Hepatocyte (in vitro differentiated cells): ENCODE data around the gene CLDN6.

Experiments
- CTCF ChIP-seq: fragments of 200-600 bp; sonication (generic); IDR thresholded peaks from 2 replicates; pipeline ENCODE4 v1.5.1; 2016; ENCODE audit warnings: antibody characterized with exemption, mild to moderate bottlenecking; ENCODE audit not compliant: poor library complexity
- EZH2 ChIP-seq: fragments of 200-600 bp; sonication (generic); IDR thresholded peaks from 2 replicates; pipeline ENCODE4 v1.6.1; 2016; ENCODE audit warnings: antibody characterized with exemption, mild to moderate bottlenecking, borderline replicate concordance
- EZH2phosphoT487 ChIP-seq: fragments of 200-600 bp; sonication (generic); IDR thresholded peaks from one replicate; pipeline ENCODE4 v1.6.1; 2018; ENCODE audit warnings: antibody characterized with exemption, mild to moderate bottlenecking, low read depth, moderate library complexity; ENCODE audit not compliant: unreplicated experiment, severe bottlenecking

GRCh38 chr16:2966808-2967191 is 51.2 kb downstream of the CLDN6 start:
- TF ChIP-seq CTCF: no peak
- TF ChIP-seq EZH2: no peak
- no peak for TF ChIP-seq EZH2phosphoT487
